Ecto neural progenitor cell (in vitro differentiated cells): ENCODE measurements around the gene CPNE2.
"Not testable (repeated sequence)": the region's sequence is repeated elsewhere in the genome, so short reads cannot be mapped to it uniquely, and the experiment has no call there.

Source experiments
- DNase-seq: peaks from one replicate; pipeline ENCODE4 v3.0.0-alpha.2; 2018; ENCODE audit warnings: low spot score

CPNE2 gene

DNA sequence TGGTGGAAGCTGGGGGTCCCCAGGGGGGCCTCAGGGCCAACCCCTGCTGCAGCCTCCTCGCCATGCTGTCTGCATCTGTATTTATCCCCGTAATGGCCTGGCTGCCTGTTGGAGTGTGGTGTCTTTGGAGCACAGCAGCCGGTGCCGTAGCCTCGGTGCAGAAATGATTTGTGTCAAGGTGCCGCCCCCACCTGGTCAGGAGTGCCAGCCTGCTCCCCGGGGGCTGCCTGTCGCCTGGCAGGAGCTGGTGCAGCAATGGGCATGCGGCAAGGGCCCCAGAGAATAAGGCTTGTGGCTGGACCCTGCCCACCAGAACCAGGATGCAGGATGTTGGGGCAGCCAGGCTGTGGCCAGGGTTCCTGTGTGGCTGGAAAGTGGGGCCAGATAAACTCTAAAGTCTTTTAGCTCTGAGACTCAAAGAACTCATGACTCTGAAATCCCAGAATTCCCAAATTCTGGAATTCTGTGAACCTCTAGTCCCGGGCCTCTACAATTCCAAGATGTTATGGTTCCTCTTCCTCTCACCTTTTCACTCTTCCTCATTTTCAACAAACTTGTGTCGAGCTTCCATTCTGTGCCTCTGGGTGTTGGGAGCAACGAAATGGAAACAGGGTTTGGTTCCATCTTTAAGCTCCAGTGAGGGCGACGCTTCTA is 5.9 kb downstream of the CPNE2 start:
- no peak for DNase-seq

DNA sequence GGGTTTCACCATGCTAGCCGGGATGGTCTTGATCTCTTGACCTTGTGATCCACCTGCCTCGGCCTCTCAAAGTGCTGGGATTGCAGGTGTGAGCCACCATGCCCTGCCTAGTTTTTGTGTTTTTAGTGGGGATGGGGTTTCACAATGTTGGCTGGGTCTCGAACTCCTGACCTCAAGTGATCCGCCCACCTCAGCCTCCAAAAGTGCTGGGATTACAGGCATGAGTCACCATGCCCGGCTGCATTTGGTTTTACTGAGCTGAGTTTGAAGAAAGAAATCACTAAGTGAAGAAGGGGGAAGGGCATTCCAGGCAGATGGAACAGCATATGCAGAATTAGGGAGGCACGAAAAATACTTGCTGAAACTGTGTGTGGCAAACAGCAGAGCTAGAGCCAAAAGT is 7.6 kb downstream of the CPNE2 start:
- DNase-seq, result not testable (repeated sequence)

DNA sequence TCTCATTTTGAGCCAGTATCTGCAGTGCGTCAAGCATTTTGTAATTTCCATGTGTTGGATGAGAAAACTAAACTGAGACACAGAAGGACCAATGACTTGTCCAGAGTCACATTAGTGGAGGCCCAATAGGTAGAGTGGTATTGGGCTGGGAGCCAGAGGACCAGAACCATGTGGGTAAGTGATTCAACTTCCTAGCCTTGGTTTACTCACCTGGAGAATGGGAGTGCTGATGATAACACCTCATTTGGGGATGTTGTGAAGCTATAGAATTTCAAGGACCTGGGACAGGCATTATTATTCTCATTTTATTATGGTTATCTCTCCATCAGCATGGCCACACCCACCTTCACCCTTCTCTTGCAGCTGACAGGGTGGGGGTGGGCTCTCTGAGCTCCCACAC is 8.1 kb downstream of the CPNE2 start:
- no peak for DNase-seq

DNA sequence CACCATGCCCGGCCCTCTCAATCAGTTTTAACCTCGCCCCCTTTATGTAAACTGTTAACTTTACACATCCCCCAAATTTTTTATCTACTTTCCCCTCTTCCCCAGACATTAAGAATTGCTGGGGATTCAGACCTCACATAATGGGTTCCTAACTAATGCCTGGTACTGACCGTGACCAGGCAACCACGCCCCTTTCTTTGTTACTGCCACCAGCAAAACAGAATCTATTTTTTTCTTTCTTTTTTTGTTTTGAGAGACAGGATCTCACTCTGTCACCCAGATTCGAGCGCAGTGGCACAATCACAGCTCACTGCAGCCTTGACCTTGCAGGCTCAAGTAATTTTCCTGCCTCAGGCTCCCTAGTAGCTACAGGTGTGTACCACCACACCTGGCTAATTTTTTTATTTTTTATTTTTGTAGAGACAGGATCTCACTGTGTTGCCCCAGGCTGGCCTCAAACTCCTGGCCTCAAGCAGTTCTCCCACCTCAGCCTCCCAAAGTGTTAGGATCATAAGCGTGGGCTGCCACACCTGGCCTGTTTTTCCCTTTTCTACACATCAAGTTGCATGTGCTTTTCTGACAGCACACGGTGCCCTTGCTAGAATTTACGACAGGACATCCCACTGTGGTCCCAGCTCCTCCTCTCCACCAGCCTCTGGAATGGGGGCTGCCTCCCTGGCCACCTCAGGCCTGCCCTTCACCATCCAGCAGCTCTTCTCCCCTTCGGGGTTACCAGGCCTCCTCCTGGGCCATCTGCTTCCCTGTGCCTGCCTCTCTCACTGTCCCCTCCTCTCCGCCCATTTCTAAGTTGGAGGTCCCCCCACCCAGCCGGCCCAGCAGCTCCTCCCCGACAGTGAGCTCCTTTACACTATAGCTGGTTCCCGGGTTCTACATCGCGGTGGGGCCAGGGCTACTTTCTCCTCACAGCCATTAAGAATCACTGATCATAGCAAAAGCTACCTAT is 10.8 kb downstream of the CPNE2 start:
- no peak for DNase-seq

DNA sequence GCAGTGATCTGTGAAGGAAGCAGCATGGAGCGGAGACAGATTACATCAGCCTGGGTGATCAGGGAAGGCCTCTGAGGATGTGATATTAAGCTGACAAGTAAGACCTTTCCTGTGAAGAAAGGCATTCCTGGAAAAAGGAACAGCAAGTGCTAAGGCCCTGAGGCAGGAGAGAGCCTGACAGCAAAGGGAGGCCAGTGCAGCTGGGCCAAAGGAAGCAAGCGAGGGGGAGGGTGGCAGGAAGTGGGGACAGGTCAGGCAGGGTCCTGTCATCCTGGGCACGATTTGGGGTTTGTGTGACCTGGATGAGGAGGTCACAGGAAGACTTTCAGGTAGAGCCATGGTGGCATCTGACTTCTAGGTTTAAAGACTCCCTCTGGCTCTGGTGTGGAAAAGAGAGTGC is 12.3 kb downstream of the CPNE2 start:
- no peak for DNase-seq

DNA sequence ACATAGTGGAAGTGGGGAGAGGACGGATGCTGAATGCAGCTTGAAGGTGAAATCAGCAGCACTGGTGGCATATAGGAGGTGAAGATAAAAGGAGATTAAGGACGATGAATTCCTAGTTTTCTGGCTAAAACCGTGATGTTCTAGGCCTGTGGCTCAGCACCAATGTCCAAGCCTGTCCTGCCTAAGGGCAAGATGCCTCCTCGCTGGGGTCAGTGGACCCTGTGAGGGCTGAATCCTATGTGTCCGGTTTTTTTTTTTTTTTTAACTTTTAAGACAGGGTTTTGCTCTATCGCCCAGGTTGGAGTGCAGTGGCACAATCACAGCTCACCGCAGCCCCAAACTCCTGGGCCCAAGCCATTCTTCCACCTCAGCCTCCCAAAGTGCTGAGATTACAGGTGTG is 12.8 kb downstream of the CPNE2 start:
- no peak for DNase-seq

DNA sequence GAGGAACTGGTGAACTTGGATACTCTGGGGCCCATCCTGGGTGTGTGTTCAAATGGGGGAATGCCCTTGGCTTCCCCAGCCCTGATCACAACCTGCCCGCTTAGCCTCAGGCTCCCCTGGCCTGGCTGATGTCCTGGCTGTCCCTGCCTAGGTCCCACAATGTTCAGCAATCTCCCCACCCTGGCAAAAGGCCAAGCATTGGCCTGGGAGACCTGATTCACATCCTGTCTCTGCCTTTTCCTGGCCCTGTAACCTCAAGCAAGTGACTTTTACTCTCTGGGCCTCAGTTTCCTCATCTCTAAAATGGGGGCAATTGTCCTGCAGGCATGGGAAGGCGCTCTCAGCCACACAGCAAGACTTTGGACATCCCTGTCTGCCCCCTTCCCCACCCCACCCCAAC is 14.4 kb downstream of the CPNE2 start:
- DNase-seq, result no peak

DNA sequence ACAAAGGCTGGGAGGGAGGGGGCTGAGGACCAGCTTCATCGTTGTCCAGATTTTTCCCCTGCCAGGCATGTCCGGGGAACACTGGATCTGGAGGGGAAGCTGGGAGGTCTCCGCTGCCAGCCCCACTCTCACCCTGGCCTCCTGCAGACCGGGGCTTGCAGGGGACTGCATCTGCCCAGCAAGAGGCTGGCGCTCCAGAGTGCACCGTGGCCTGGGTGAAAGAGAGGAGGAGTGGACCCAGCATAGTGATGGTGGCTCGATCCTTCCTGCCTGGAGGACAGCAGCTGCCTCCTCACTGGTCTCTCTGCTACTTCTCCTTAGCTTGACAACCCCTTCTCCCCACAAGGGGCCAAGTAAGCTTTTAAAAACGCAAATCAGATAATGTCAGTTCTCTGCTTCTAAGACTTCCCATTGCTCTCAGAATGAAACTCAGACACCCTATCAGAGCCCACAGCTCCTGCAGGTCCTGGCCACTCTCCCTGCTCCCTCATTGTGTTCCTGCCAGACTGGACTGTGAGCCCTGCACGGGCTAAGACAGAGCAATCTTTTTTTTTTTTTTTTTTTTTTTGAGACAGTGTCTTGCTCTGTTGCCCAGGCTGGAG is 15.0 kb downstream of the CPNE2 start:
- DNase-seq, result no peak

DNA sequence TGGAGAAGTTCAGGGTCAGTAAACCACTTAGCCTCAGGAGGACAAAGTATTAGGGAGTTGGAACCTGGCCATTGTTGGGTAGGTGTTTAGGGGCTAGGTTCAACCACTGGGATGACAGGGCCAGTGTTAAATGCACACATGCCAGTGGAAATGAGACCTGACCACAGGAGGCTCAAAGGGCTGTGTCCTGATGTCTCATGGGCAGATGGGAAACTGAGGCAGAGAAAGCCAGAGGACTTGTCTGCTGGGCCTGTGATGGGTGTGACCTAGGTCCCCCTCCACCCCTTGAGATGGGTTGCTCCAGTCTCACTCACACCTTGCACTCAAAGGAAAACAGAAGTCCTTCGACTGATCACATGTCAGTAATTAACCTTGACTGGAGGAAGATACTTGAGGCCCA is 16.0 kb downstream of the CPNE2 start:
- DNase-seq, result no peak

DNA sequence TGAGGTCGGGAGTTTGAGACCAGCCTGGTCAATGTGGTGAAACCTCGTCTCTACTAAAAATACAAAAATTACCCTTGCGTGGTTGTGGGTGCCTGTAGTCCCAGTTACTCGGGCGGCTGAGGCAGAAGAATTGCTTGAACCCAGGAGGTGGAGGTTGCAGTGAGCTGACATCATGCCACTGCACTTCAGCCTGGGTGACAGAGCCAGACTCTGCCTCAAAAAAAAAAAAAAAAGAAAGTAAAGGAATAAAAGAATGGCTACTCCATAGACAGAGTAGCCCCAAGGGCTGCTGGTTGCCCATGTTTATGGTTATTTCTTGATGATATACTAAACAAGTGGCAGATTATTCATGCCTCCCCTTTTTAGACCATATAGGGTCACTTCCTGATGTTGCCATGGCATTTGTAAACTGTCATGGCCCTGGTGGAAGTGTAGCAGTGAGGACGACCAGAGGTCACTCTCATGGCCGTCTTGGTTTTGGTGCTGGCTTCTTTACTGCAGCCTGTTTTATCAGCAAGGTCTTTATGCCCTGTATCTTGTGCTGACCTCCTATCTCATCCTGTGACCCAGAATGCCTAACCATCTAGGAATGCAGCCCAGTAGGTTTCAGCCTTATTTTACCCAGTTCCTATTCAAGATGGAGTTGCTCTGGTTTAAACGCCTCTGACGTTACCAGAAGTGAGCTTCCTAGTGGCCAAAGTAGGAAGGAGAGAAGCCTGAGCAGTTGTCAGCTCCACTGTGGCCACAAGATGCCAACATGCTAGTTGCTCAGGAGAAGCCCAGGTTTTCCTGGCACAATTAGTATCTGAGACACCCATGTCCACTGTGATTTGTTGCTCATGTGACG is 17.1 kb downstream of the CPNE2 start:
- not testable (repeated sequence) for DNase-seq

DNA sequence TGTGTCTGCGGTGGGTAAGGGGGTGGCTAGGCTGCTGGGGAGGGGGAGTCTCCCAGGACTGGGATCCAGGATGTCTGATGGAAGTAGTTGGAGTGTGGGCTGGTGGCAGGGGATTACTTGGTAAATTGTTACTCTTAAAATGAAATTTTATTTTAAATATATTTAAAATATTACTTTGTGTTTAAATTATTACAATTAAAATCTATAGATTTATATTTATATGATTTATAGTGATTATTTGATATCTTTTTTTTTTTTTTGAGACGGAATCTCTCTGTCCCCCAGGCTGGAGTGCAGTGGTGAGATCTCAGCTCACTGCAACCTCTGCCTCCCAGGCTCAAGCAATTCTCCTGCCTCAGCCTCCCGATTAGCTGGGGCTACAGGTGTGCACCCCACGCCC is 18.6 kb downstream of the CPNE2 start:
- DNase-seq, result no peak

DNA sequence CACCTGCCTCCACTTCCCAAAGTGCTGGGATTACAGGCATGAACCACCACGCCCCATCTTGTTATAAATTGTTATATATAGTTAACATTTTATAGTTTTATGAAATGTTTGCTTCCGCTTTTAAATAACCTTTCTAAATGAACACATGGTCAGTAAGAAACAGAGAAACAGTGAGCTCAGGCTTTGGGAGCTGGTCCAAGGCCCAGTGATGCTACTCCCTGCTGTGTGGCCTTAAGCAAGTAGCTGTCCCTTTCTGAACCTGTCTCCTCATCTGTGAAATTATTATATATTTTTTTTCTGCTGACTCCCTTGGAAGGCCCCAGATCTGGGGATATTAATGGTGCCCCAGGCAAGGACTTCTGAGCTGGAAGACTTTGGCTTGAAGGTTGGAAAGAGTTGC is 19.0 kb downstream of the CPNE2 start:
- no peak for DNase-seq

DNA sequence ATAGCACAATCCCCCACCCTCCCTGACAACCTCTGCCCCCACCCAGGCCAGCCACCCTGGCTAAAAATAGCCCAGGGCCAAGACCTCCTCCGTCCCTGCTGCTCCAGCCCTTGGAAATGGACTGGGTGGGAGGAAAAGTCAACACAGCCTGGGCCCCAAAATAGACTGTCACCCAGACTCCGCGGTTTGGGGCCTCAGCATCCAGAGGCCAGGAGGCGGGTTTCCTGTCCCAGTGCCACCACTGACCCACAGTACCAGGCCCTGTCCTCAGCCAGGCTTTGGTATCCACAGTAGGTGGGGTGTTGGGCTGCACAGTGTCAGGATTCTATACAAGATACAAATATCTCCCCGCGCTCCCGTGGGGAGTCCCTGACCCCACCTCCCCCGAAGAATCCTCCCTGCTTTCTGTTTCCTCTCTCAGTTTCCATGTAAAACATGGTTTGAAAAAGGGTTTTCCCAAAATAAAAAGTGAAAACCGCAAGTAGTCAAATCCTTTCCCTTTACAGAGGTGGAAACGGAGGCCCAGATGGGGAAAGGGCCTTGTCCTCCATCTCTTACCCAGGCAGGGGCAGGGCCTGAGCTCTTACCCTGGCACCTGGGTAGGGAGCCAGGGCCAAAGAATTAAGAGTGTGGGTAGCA is 20.1 kb downstream of the CPNE2 start:
- DNase-seq, result no peak

DNA sequence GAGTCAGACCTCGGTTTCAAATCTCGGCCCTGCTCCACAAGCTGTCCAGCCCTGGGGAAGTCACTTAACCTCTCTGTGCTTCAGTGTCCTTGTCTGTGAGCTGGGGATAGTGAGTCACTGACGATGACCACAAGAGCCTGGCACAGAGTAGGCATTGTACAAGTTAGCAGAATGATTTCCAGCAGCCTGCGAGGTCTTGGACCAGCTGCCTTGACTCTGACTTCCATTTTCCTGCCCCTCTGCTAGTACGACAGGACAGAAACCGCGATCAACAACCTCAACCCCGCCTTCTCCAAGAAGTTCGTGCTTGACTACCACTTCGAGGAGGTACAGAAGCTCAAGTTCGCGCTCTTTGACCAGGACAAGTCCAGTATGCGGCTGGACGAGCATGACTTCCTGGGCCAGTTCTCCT is 20.7 kb downstream of the CPNE2 start:
- DNase-seq, result no peak

DNA sequence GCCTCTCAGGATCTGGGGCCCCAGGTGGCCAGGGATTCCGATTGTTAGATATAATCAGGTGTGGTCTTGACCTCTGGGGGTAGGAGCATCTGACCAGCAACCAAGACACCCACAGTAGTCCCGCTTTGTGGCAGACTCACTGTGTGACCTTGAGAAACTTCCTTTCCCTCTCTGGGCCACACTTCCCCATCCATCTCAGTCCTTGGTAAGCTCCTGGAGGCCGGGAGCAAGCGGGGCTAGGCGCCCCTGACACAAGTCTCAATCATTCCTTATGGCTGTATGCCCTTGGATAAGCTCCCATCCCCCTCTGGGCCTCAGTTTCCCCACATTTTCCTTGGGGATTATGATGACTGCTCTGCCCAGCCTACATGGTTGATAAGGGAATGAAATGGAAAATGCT is 21.3 kb downstream of the CPNE2 start:
- DNase-seq, result no peak

DNA sequence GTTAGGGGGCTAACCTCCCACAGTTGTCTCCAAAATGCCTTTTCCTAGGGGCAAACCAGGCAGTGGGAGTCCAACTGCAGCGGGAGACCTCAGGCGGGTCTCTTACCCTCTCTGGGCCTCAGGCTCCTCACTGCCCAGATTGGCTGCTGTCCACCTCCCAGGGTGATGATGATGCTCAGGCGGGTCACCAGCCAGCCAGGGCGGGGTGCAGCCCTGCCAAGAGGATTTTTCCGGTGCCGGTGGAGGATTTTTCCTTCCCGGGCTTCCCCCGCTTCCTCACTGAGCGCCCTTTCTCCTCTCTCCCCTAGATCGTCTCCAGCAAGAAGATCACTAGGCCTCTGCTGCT is 22.8 kb downstream of the CPNE2 start:
- DNase-seq, result no peak

DNA sequence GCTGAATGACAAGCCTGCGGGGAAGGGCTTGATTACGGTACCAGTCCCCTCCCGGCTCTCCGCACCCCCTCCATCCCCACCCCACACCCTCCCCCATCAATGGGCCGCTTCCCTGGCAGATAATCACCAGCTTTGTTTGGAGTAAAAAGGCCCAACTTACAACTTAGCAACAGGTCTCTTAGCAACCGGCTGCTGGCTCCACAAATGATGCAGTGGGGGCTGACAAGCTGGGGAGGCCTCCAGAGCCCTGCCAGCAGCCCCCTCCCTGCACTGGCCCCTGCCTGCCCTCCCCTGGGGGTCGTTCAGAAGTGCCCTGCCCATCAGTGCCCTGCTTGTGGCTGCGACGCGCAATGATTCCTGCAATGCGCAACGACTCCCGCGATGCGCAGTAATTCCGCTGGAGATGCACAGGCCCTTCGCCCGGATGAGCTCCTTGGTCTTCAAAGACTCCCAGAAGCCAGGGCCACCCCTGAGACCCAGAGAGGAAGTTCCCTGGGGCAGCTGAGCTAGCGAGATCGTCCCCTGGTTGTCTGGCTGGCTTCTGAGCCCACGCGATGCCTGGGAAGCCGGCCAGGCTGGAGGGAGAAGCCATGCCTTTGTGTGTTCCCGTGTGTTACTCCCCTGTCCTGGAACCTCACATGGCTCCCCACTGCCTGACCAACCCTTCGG is 23.3 kb downstream of the CPNE2 start:
- DNase-seq, result peak; percentile 80

DNA sequence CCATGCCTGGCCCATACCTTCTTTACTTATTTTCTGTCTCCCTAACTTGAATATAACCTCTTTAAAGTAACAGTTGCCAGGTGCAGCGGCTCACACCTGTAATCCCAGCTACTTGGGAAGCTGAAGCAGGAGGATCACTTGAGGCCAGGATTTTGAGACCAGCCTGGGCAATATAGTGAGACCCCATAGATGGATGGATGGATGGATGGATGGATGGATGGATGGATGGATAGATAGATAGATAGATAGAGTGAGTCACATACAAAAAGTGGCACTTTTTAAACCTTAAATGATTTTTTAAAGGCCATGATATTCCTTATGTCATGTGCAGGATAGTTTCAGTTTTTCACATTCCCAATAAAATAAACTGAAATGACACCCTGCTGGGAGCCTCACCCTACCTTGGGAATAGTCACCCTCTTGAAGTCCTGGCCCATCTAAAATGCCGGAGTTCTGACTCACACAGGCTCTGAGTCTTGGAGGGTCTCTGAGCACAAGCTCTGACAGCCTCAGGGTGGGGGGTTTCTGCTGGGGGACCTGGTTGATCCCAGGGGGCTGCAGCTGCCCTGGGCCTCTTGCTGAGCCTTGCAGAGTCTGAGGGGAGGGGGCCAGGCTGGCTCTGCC is 26.2 kb downstream of the CPNE2 start:
- no peak for DNase-seq

DNA sequence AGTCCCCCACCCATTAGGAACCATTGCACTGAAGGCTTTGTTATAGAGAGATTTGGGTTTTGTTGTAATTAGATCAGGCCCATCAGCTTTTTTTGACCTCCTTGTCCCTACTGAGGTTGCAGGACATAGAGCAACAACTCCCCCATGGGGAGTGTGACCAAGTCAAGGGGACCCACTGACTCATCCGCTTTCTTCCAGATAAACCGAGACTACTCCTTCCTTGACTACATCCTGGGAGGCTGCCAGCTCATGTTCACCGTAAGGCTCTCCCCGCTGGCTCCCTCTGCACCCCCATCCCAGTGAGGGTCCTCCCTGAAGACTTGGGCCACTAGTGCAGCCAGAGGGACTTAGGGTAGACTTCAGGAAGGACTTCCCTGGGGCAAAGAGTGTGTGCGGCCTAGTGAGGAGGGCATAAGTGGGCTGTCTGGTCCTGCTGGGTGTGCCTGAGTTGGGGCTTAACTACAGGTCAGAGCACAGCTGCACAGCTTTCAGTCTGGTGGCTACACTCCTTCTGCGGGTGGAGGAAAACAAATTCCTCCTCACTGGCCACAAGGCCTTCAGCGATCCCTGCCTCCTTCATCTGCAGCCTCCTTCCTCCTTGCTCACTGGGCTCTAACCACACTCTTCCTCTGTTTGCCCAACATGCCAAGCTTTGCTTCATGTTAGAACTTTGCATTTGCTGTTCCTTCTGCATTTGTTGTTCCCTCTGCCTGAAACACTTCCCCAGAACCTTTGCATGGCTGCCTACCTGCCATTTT is 31.0 kb downstream of the CPNE2 start:
- no peak for DNase-seq
